IMR-90 (cell line): ENCODE results near the gene EFHD2. TPM values are rescaled to one million over a fixed set of nuclear protein-coding genes. Genes with fewer than 3 reads are reported as not detected.

Experiments used
- ATAC-seq: fragments of 200-7000 bp; cut with Tn5 transposase; 2 replicates; pipeline ENCODE4 v1.9.1; 2020; ENCODE audit warnings: low read depth, mild to moderate bottlenecking, moderate library complexity
- BruUV-seq: library from RNA; stranded (reverse); fragments of 400-500 nt; replicated peaks from 2 replicates; lab custom pipeline; 2021; lab: Mats Ljungman, UMichigan
- CTCF ChIA-PET: fragments of 300-600 bp; formaldehyde crosslinking; extraction: SDS; loops from one replicate; lab custom pipeline; 2021; ENCODE audit warnings: antibody characterized with exemption; lab: Yijun Ruan, JAX
- POLR2A ChIA-PET: fragments of 300-600 bp; sonication (Branson Sonifier 250); formaldehyde crosslinking; loops from one replicate; lab custom pipeline; 2022; ENCODE audit warnings: antibody characterized with exemption; ENCODE audit not compliant: unreplicated experiment; lab: Charles Lee
- DNase-seq: peaks from one replicate; pipeline ENCODE4 v3.0.0; 2013
- H2AFZ ChIP-seq: replicated peaks from 2 replicates; pipeline ENCODE3; 2013; ENCODE audit warnings: low read length, mild to moderate bottlenecking; ENCODE audit not compliant: poor library complexity
- H2AK5ac ChIP-seq: 2 replicates; pipeline ENCODE4 v1.6.1; 2013; ENCODE audit warnings: low read depth, low read length, inconsistent platforms
- H2AK9ac ChIP-seq: replicated peaks from 2 replicates; pipeline ENCODE3; 2013; ENCODE audit warnings: mild to moderate bottlenecking, low read depth, low read length, moderate library complexity; ENCODE audit not compliant: poor library complexity
- H2BK120ac ChIP-seq: 2 replicates; pipeline ENCODE4 v1.6.1; 2013; ENCODE audit warnings: low read depth, low read length, inconsistent platforms
- H2BK15ac ChIP-seq: 3 replicates; pipeline ENCODE4 v1.6.1; 2013; ENCODE audit warnings: low read depth, low read length, inconsistent platforms
- H2BK20ac ChIP-seq: 2 replicates; pipeline ENCODE4 v1.6.1; 2013; ENCODE audit warnings: low read depth, mild to moderate bottlenecking, inconsistent platforms, low read length, moderate library complexity
- H2BK5ac ChIP-seq: 2 replicates; pipeline ENCODE4 v1.6.1; 2013; ENCODE audit warnings: mild to moderate bottlenecking, low read depth, low read length, inconsistent platforms; ENCODE audit not compliant: poor library complexity, severe bottlenecking
- H3K14ac ChIP-seq: replicated peaks from 2 replicates; pipeline ENCODE4 v1.6.1; 2013; ENCODE audit warnings: low read depth, low read length, inconsistent platforms
- H3K18ac ChIP-seq: 2 replicates; pipeline ENCODE4 v1.6.1; 2013; ENCODE audit warnings: low read depth, low read length, control low read depth
- H3K23ac ChIP-seq: 2 replicates; pipeline ENCODE4 v1.6.1; 2013; ENCODE audit warnings: low read depth, low read length, inconsistent platforms
- H3K27ac ChIP-seq: 2 replicates; pipeline ENCODE4 v1.5.1; 2013; ENCODE audit warnings: mild to moderate bottlenecking, control low read depth, low read length; ENCODE audit not compliant: insufficient read depth
- H3K27me3 ChIP-seq: 2 replicates; pipeline ENCODE4 v1.6.1; 2013; ENCODE audit warnings: low read length; ENCODE audit not compliant: control insufficient read depth, insufficient read depth
- H3K36me3 ChIP-seq: 2 replicates; pipeline ENCODE4 v1.6.1; 2013; ENCODE audit warnings: low read length, mixed read lengths; ENCODE audit not compliant: control insufficient read depth, insufficient read depth
- H3K4ac ChIP-seq: 2 replicates; pipeline ENCODE4 v1.6.1; 2013; ENCODE audit warnings: low read depth, low read length, inconsistent platforms
- H3K4me1 ChIP-seq: 2 replicates; pipeline ENCODE4 v1.6.1; 2013; ENCODE audit warnings: low read length, mixed read lengths; ENCODE audit not compliant: control insufficient read depth, insufficient read depth
- H3K4me2 ChIP-seq: 2 replicates; pipeline ENCODE4 v1.6.1; 2013; ENCODE audit warnings: low read depth, mild to moderate bottlenecking, control low read depth, low read length, moderate library complexity
- H3K4me3 ChIP-seq: 2 replicates; pipeline ENCODE4 v1.5.1; 2013; ENCODE audit warnings: low read depth, mild to moderate bottlenecking, control low read depth, low read length, moderate library complexity; ENCODE audit not compliant: insufficient read depth
- H3K56ac ChIP-seq: 2 replicates; pipeline ENCODE4 v1.6.1; 2013; ENCODE audit warnings: low read length, inconsistent platforms; ENCODE audit not compliant: insufficient read depth; ENCODE audit errors: extremely low read depth
- H3K79me1 ChIP-seq, 2 experiments: 2 replicates each; pipeline ENCODE4 v1.6.1; 2013; ENCODE audit warnings: low read length in 2 of 2, inconsistent platforms in 1 of 2, low read depth in 1 of 2
- H3K9ac ChIP-seq: 2 replicates; pipeline ENCODE4 v1.6.1; 2013; ENCODE audit warnings: low read depth, low read length, control low read depth
- H3K9me1 ChIP-seq: 2 replicates; pipeline ENCODE4 v1.6.1; 2013; ENCODE audit warnings: low read length, inconsistent platforms; ENCODE audit not compliant: insufficient read depth
- H3K9me3 ChIP-seq: 2 replicates; pipeline ENCODE4 v1.6.1; 2013; ENCODE audit warnings: low read length; ENCODE audit not compliant: control insufficient read depth, insufficient read depth
- H4K20me1 ChIP-seq: 2 replicates; pipeline ENCODE4 v1.6.1; 2013; ENCODE audit warnings: low read length, inconsistent platforms; ENCODE audit not compliant: insufficient read depth
- H4K5ac ChIP-seq: 2 replicates; pipeline ENCODE4 v1.6.1; 2013; ENCODE audit warnings: mild to moderate bottlenecking, low read depth, low read length, control low read depth
- H4K8ac ChIP-seq, 2 experiments: 2 replicates each; pipeline ENCODE4 v1.6.1; 2013; ENCODE audit warnings: low read depth in 2 of 2, low read length in 2 of 2, control low read depth in 1 of 2, inconsistent platforms in 1 of 2
- H4K91ac ChIP-seq: 2 replicates; pipeline ENCODE4 v1.6.1; 2013; ENCODE audit warnings: low read depth, low read length, inconsistent platforms; ENCODE audit not compliant: insufficient read depth
- CEBPB ChIP-seq: IDR thresholded peaks from 2 replicates; pipeline ENCODE4 v1.6.1; 2012; ENCODE audit warnings: low read depth, low read length, improper control_type of control experiment
- FOS ChIP-seq: fragments of 150-350 bp; IDR thresholded peaks from 2 replicates; pipeline ENCODE4 v1.6.1; 2016; ENCODE audit warnings: low read depth, low read length
- MAZ ChIP-seq: IDR thresholded peaks from 2 replicates; pipeline ENCODE4 v1.6.1; 2012; ENCODE audit warnings: low read depth, mild to moderate bottlenecking, low read length, improper control_type of control experiment, moderate library complexity, borderline replicate concordance
- POLR2A ChIP-seq: IDR thresholded peaks from 2 replicates; pipeline ENCODE4 v1.6.1; 2012; ENCODE audit warnings: mild to moderate bottlenecking, low read depth, low read length
- WGBS, 2 experiments: methylation state at CpG; one replicate each; pipeline versions ENCODE4 v1.1.5 to v1.1.7; 2013; ENCODE audit warnings: missing lambda C conversion rate in 2 of 2; ENCODE audit not compliant: insufficient read length in 1 of 2; ENCODE audit errors: extremely low coverage in 2 of 2; 5-methylcytosine and 5-hydroxymethylcytosine counted together
- dilution Hi-C: fragments of 300-500 bp; cut with HindIII; formaldehyde crosslinking; loops from one replicate; pipeline ENCODE4 v1.14.3; 2018; ENCODE audit warnings: low sequenced_read_pairs; ENCODE audit not compliant: unreplicated experiment
- in situ Hi-C: fragments of 300-500 bp; cut with MboI; formaldehyde crosslinking; loops from 3 replicates; pipeline ENCODE4 v1.14.3; 2019; ENCODE audit warnings: low sequenced_read_pairs, inconsistent platforms, mixed read lengths
- intact Hi-C: fragments of 100-400 bp; cut with micrococcal nuclease; formaldehyde crosslinking; loops from 2 replicates; pipeline ENCODE4 v1.10.0; 2022
- polyA plus RNA-seq, 3 experiments: library from polyadenylated mRNA; depleted of rRNA; stranded (reverse); fragments of >200 nt; gene quantifications; 2 replicates each; pipeline ENCODE4 v1.2.3, GENCODE V29; 2012; ENCODE audit warnings: low replicate concordance in 1 of 3
- total RNA-seq: library from RNA; depleted of rRNA; stranded (reverse); fragments of >200 nt; gene quantifications from 2 replicates; pipeline ENCODE4 v1.2.3, GENCODE V29; 2012
- TF ChIP-seq, protein P1 (sequence below): conservative IDR thresholded peaks from 2 replicates; pipeline ENCODE4 v1.5.1; 2012; ENCODE audit warnings: mild to moderate bottlenecking, low read depth, low read length, improper control_type of control experiment

The EFHD2 gene
- total and polyA plus RNA-seq, 2 of the 4 experiments (the other 2 are of a cell fraction): 22.6 to 58.9 TPM

DNA sequence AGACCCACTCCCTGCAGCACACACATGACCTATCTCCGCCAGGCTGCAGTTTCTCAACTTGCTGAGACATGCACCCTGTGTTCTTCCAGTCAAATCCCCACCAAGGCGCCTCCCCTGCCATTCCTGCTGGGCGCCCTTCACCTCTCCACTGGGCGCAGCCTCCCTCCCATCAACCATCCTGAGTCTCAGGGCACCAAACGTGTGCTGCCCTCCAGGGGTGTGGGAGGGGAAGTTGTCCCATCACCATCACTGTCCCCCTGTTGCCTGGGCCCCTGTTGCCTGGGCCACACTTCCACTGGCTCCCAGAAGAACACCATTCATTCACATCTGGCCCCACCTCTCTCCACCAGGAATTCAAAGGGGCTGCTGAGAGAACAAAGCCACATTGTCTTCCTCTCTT is 44.9 kb upstream of the EFHD2 start:
- no peak overlapping the region for H3K14ac ChIP-seq
- no peak overlapping the region for H4K8ac ChIP-seq
- H3K4me1 ChIP-seq: no peaks in the 10 kb centered on the region
- no peak for TF ChIP-seq FOS
- TF ChIP-seq POLR2A: no peak
- TF ChIP-seq MAZ: no peak
- TF ChIP-seq, protein P1, sequence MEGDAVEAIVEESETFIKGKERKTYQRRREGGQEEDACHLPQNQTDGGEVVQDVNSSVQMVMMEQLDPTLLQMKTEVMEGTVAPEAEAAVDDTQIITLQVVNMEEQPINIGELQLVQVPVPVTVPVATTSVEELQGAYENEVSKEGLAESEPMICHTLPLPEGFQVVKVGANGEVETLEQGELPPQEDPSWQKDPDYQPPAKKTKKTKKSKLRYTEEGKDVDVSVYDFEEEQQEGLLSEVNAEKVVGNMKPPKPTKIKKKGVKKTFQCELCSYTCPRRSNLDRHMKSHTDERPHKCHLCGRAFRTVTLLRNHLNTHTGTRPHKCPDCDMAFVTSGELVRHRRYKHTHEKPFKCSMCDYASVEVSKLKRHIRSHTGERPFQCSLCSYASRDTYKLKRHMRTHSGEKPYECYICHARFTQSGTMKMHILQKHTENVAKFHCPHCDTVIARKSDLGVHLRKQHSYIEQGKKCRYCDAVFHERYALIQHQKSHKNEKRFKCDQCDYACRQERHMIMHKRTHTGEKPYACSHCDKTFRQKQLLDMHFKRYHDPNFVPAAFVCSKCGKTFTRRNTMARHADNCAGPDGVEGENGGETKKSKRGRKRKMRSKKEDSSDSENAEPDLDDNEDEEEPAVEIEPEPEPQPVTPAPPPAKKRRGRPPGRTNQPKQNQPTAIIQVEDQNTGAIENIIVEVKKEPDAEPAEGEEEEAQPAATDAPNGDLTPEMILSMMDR: no peak
- TF ChIP-seq CEBPB: no peak
- H2BK20ac ChIP-seq: no peak overlapping the region
- no peak overlapping the region for H2AK9ac ChIP-seq
- no peak overlapping the region for H3K4me2 ChIP-seq
- intact Hi-C loops: no loop called here
- no peak overlapping the region for H4K5ac ChIP-seq
- in situ Hi-C loops: no loop called here
- no CpG with 5 or more reads among the region's 5 CpGs for WGBS, 2 experiments
- no peak overlapping the region for H3K9ac ChIP-seq
- BruUV-seq: no TSS peak
- H3K4me3 ChIP-seq: no peak overlapping the region
- no peak overlapping the region for H3K4ac ChIP-seq
- H2BK15ac ChIP-seq: no peak overlapping the region
- dilution Hi-C loops: no loop called here
- H2AK5ac ChIP-seq: no peak overlapping the region
- H4K91ac ChIP-seq: no peak overlapping the region
- no peak overlapping the region for H3K56ac ChIP-seq
- ATAC-seq (no peak), DNase-seq (no peak)
- no peaks in the 10 kb centered on the region for H4K20me1 ChIP-seq
- H3K9me1 ChIP-seq: no peaks in the 10 kb centered on the region
- ChIA-PET POLR2A (no interaction called here), CTCF (no interaction called here)
- H2BK5ac ChIP-seq: no peak overlapping the region
- H3K18ac ChIP-seq: no peak overlapping the region
- no peak overlapping the region for H2AFZ ChIP-seq
- H3K79me1 ChIP-seq: no peaks in the 10 kb centered on the region
- no peaks in the 10 kb centered on the region for H3K9me3 ChIP-seq
- H3K36me3 ChIP-seq: no peaks in the 10 kb centered on the region
- no peak overlapping the region for H2BK120ac ChIP-seq
- no peak overlapping the region for H3K27ac ChIP-seq
- no peak overlapping the region for H3K23ac ChIP-seq
- no peaks in the 10 kb centered on the region for H3K27me3 ChIP-seq
